WTC11 (cell line): ENCODE measurements around the gene SNAP47. TPM values are rescaled to one million over a fixed set of nuclear protein-coding genes. Genes with fewer than 3 reads are reported as not detected.

Experiments
- ATAC-seq: fragments of 200-7000 bp; cut with Tn5 transposase; 2 replicates; pipeline ENCODE4 v1.10.0; 2021; ENCODE audit warnings: mild to moderate bottlenecking, moderate library complexity
- CTCF ChIA-PET: fragments of 300-600 bp; sonication (Branson Sonifier 250); formaldehyde crosslinking; loops from one replicate; lab custom pipeline; 2021; ENCODE audit warnings: antibody characterized with exemption; lab: Charles Lee
- POLR2A ChIA-PET: fragments of 350-600 bp; sonication (Branson Sonifier 250); formaldehyde crosslinking; loops from one replicate; lab custom pipeline; 2021; ENCODE audit warnings: antibody characterized with exemption; lab: Charles Lee
- DNase-seq: peaks from one replicate; pipeline ENCODE4 v3.0.0; 2021; ENCODE audit warnings: low spot score
- H3K27ac Mint-ChIP-seq: 2 replicates; pipeline ENCODE4 v1.8.0; 2021; ENCODE audit warnings: mixed read lengths
- H3K27me3 Mint-ChIP-seq: 2 replicates; pipeline ENCODE4 v1.8.0; 2021; ENCODE audit warnings: low read depth, mild to moderate bottlenecking, moderate library complexity, mixed read lengths
- H3K36me3 Mint-ChIP-seq: 2 replicates; pipeline ENCODE4 v1.8.0; 2021; ENCODE audit warnings: mixed read lengths
- H3K4me1 Mint-ChIP-seq: 2 replicates; pipeline ENCODE4 v1.8.0; 2022; ENCODE audit warnings: mixed read lengths
- H3K4me3 Mint-ChIP-seq: 2 replicates; pipeline ENCODE4 v1.8.0; 2021; ENCODE audit warnings: mild to moderate bottlenecking, moderate library complexity, mixed read lengths
- H3K9me3 Mint-ChIP-seq: 2 replicates; pipeline ENCODE4 v1.8.0; 2021; ENCODE audit warnings: mixed read lengths
- CREB1 ChIP-seq: sonication (generic); formaldehyde crosslinking; IDR thresholded peaks from 2 replicates; pipeline ENCODE4 v1.8.0; 2023; ENCODE audit warnings: mild to moderate bottlenecking, missing genetic modification reagents
- ELF4 ChIP-seq: sonication (generic); formaldehyde crosslinking; IDR thresholded peaks from 2 replicates; pipeline ENCODE4 v1.8.1; 2022; ENCODE audit warnings: low read depth, mild to moderate bottlenecking, moderate library complexity, missing genetic modification reagents
- GTF2I ChIP-seq: fragments of 250-450 bp; sonication (Bioruptor Pico); conservative IDR thresholded peaks from 2 replicates; pipeline ENCODE4 v1.4.0; 2021; ENCODE audit warnings: mild to moderate bottlenecking
- IRF2 ChIP-seq: sonication (generic); formaldehyde crosslinking; IDR thresholded peaks from 2 replicates; pipeline ENCODE4 v1.8.0; 2022; ENCODE audit warnings: low read depth, missing genetic modification reagents, borderline replicate concordance
- JAZF1 ChIP-seq: fragments of 250-450 bp; sonication (Bioruptor Pico); IDR thresholded peaks from 2 replicates; pipeline ENCODE4 v1.9.0; 2021; ENCODE audit warnings: moderate library complexity, mild to moderate bottlenecking, inconsistent platforms
- JUN ChIP-seq: sonication (generic); formaldehyde crosslinking; IDR thresholded peaks from 2 replicates; pipeline ENCODE4 v1.8.0; 2023; ENCODE audit warnings: mild to moderate bottlenecking, missing genetic modification reagents
- NFATC4 ChIP-seq: fragments of 250-450 bp; sonication (Bioruptor Pico); IDR thresholded peaks from 2 replicates; pipeline ENCODE4 v1.9.0; 2021; ENCODE audit warnings: mild to moderate bottlenecking
- NFE2L1 ChIP-seq: sonication (generic); formaldehyde crosslinking; IDR thresholded peaks from 2 replicates; pipeline ENCODE4 v1.8.1; 2023; ENCODE audit warnings: missing genetic modification reagents
- NR1H2 ChIP-seq: sonication (generic); formaldehyde crosslinking; IDR thresholded peaks from 2 replicates; pipeline ENCODE4 v1.9.0; 2021; ENCODE audit warnings: mild to moderate bottlenecking, moderate library complexity, missing genetic modification reagents
- RELA ChIP-seq: sonication (generic); formaldehyde crosslinking; IDR thresholded peaks from 2 replicates; pipeline ENCODE4 v1.8.1; 2022; ENCODE audit warnings: missing genetic modification reagents, mild to moderate bottlenecking, borderline replicate concordance
- RORB ChIP-seq: fragments of 250-450 bp; sonication (Bioruptor Pico); IDR thresholded peaks from 2 replicates; pipeline ENCODE4 v1.9.0; 2021; ENCODE audit warnings: mild to moderate bottlenecking
- SMAD3 ChIP-seq: sonication (generic); formaldehyde crosslinking; IDR thresholded peaks from 2 replicates; pipeline ENCODE4 v1.8.0; 2022; ENCODE audit warnings: missing genetic modification reagents, mild to moderate bottlenecking, borderline replicate concordance
- ZNF121 ChIP-seq: sonication (generic); formaldehyde crosslinking; IDR thresholded peaks from 2 replicates; pipeline ENCODE4 v1.8.0; 2023; ENCODE audit warnings: missing genetic modification reagents
- ZNF138 ChIP-seq: sonication (generic); formaldehyde crosslinking; conservative IDR thresholded peaks from 2 replicates; pipeline ENCODE4 v1.8.1; 2022; ENCODE audit warnings: mild to moderate bottlenecking, moderate library complexity, missing genetic modification reagents
- total RNA-seq: library from RNA; stranded (reverse); gene quantifications from 3 replicates; pipeline ENCODE4 v1.2.3, GENCODE V29; 2021
- TF ChIP-seq, protein P1 (sequence below): sonication (generic); formaldehyde crosslinking; IDR thresholded peaks from 2 replicates; pipeline ENCODE4 v1.8.0; 2023; ENCODE audit warnings: missing genetic modification reagents, mild to moderate bottlenecking, borderline replicate concordance
- TF ChIP-seq, protein P2 (sequence below): sonication (generic); formaldehyde crosslinking; IDR thresholded peaks from 2 replicates; pipeline ENCODE4 v1.8.0; 2022; ENCODE audit warnings: mild to moderate bottlenecking, missing genetic modification reagents
- TF ChIP-seq, protein P3 (sequence below): fragments of 250-450 bp; sonication (Bioruptor Pico); IDR thresholded peaks from 2 replicates; pipeline ENCODE4 v1.9.0; 2021; ENCODE audit warnings: moderate library complexity, mild to moderate bottlenecking, inconsistent platforms, borderline replicate concordance
- TF ChIP-seq, protein P4 (sequence below): sonication (generic); formaldehyde crosslinking; IDR thresholded peaks from 2 replicates; pipeline ENCODE4 v1.8.1; 2022; ENCODE audit warnings: low read depth, mild to moderate bottlenecking, moderate library complexity, missing genetic modification reagents, borderline replicate concordance
- TF ChIP-seq, protein P5 (sequence below): sonication (generic); formaldehyde crosslinking; IDR thresholded peaks from 2 replicates; pipeline ENCODE4 v1.8.1; 2023; ENCODE audit warnings: mild to moderate bottlenecking, missing genetic modification reagents
- TF ChIP-seq, protein P6 (sequence below): sonication (generic); formaldehyde crosslinking; IDR thresholded peaks from 2 replicates; pipeline ENCODE4 v1.8.1; 2023; ENCODE audit warnings: mild to moderate bottlenecking, missing genetic modification reagents

SNAP47 gene
- total RNA-seq, 1 experiment from 2014 or later: 50.8 TPM

DNA sequence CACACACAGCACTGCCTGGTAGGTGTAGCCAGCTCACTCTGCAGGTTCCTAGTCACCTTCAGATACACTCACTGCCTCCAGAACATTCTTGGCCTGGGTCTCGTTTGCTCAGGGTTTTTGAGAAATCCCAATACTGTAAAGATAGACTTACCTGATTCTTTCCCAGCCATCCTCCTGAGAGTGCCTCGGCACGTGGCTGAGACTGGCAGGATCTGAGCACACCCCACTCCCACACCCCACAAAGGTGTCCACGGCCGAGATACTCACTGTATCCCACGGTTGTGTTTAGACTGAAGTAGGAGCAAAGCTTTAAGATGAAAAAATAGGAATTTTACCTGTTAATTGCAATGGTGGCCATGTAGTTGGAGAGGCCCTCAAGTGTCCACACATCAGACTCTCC, 33.4 kb downstream of the SNAP47 start:
- Mint-ChIP-seq H3K9me3 (no peaks in the 10 kb centered on the region), H3K27me3 (no peaks in the 10 kb centered on the region), H3K36me3 (peaks cover 35% of the 10 kb centered on the region), H3K4me3 (no peak overlapping the region), H3K4me1 (no peaks in the 10 kb centered on the region), H3K27ac (no peak overlapping the region)
- CTCF ChIA-PET: interaction anchor here (2.6 kb wide), 1 partner anchor 185 kb away, joined by 10 read pairs; no protein-coding TSS in a partner anchor
- no peak for DNase-seq
- TF ChIP-seq, protein P1, sequence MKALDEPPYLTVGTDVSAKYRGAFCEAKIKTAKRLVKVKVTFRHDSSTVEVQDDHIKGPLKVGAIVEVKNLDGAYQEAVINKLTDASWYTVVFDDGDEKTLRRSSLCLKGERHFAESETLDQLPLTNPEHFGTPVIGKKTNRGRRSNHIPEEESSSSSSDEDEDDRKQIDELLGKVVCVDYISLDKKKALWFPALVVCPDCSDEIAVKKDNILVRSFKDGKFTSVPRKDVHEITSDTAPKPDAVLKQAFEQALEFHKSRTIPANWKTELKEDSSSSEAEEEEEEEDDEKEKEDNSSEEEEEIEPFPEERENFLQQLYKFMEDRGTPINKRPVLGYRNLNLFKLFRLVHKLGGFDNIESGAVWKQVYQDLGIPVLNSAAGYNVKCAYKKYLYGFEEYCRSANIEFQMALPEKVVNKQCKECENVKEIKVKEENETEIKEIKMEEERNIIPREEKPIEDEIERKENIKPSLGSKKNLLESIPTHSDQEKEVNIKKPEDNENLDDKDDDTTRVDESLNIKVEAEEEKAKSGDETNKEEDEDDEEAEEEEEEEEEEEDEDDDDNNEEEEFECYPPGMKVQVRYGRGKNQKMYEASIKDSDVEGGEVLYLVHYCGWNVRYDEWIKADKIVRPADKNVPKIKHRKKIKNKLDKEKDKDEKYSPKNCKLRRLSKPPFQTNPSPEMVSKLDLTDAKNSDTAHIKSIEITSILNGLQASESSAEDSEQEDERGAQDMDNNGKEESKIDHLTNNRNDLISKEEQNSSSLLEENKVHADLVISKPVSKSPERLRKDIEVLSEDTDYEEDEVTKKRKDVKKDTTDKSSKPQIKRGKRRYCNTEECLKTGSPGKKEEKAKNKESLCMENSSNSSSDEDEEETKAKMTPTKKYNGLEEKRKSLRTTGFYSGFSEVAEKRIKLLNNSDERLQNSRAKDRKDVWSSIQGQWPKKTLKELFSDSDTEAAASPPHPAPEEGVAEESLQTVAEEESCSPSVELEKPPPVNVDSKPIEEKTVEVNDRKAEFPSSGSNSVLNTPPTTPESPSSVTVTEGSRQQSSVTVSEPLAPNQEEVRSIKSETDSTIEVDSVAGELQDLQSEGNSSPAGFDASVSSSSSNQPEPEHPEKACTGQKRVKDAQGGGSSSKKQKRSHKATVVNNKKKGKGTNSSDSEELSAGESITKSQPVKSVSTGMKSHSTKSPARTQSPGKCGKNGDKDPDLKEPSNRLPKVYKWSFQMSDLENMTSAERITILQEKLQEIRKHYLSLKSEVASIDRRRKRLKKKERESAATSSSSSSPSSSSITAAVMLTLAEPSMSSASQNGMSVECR (CRISPR knock-in tag): no peak
- TF ChIP-seq GTF2I (CRISPR knock-in tag) (no peak), ZNF121 (CRISPR knock-in tag) (no peak), JAZF1 (CRISPR knock-in tag) (no peak), JUN (no peak), IRF2 (CRISPR knock-in tag) (no peak), SMAD3 (CRISPR knock-in tag) (no peak), ZNF138 (CRISPR knock-in tag) (no peak), ELF4 (CRISPR knock-in tag) (no peak), RORB (CRISPR knock-in tag) (no peak), NR1H2 (CRISPR knock-in tag) (no peak), RELA (no peak), CREB1 (CRISPR knock-in tag) (no peak), NFE2L1 (CRISPR knock-in tag) (no peak), NFATC4 (CRISPR knock-in tag) (no peak)
- TF ChIP-seq, protein P2, sequence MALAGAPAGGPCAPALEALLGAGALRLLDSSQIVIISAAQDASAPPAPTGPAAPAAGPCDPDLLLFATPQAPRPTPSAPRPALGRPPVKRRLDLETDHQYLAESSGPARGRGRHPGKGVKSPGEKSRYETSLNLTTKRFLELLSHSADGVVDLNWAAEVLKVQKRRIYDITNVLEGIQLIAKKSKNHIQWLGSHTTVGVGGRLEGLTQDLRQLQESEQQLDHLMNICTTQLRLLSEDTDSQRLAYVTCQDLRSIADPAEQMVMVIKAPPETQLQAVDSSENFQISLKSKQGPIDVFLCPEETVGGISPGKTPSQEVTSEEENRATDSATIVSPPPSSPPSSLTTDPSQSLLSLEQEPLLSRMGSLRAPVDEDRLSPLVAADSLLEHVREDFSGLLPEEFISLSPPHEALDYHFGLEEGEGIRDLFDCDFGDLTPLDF (CRISPR knock-in tag): no peak
- TF ChIP-seq, protein P3, sequence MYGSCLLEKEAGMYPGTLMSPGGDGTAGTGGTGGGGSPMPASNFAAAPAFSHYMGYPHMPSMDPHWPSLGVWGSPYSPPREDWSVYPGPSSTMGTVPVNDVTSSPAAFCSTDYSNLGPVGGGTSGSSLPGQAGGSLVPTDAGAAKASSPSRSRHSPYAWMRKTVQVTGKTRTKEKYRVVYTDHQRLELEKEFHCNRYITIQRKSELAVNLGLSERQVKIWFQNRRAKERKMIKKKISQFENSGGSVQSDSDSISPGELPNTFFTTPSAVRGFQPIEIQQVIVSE (CRISPR knock-in tag): no peak
- TF ChIP-seq, protein P4, sequence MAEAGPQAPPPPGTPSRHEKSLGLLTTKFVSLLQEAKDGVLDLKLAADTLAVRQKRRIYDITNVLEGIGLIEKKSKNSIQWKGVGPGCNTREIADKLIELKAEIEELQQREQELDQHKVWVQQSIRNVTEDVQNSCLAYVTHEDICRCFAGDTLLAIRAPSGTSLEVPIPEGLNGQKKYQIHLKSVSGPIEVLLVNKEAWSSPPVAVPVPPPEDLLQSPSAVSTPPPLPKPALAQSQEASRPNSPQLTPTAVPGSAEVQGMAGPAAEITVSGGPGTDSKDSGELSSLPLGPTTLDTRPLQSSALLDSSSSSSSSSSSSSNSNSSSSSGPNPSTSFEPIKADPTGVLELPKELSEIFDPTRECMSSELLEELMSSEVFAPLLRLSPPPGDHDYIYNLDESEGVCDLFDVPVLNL: no peak
- TF ChIP-seq, protein P5, sequence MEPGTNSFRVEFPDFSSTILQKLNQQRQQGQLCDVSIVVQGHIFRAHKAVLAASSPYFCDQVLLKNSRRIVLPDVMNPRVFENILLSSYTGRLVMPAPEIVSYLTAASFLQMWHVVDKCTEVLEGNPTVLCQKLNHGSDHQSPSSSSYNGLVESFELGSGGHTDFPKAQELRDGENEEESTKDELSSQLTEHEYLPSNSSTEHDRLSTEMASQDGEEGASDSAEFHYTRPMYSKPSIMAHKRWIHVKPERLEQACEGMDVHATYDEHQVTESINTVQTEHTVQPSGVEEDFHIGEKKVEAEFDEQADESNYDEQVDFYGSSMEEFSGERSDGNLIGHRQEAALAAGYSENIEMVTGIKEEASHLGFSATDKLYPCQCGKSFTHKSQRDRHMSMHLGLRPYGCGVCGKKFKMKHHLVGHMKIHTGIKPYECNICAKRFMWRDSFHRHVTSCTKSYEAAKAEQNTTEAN (CRISPR knock-in tag): no peak
- TF ChIP-seq, protein P6, sequence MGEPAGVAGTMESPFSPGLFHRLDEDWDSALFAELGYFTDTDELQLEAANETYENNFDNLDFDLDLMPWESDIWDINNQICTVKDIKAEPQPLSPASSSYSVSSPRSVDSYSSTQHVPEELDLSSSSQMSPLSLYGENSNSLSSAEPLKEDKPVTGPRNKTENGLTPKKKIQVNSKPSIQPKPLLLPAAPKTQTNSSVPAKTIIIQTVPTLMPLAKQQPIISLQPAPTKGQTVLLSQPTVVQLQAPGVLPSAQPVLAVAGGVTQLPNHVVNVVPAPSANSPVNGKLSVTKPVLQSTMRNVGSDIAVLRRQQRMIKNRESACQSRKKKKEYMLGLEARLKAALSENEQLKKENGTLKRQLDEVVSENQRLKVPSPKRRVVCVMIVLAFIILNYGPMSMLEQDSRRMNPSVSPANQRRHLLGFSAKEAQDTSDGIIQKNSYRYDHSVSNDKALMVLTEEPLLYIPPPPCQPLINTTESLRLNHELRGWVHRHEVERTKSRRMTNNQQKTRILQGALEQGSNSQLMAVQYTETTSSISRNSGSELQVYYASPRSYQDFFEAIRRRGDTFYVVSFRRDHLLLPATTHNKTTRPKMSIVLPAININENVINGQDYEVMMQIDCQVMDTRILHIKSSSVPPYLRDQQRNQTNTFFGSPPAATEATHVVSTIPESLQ: no peak
- no peak for ATAC-seq
- POLR2A ChIA-PET: no interaction called here
